ENCODE results near the gene DOK6.
"Not testable (repeated sequence)": the region's sequence is repeated elsewhere in the genome, so short reads cannot be mapped to it uniquely, and the experiment has no call there.

Gene DOK6

DNA sequence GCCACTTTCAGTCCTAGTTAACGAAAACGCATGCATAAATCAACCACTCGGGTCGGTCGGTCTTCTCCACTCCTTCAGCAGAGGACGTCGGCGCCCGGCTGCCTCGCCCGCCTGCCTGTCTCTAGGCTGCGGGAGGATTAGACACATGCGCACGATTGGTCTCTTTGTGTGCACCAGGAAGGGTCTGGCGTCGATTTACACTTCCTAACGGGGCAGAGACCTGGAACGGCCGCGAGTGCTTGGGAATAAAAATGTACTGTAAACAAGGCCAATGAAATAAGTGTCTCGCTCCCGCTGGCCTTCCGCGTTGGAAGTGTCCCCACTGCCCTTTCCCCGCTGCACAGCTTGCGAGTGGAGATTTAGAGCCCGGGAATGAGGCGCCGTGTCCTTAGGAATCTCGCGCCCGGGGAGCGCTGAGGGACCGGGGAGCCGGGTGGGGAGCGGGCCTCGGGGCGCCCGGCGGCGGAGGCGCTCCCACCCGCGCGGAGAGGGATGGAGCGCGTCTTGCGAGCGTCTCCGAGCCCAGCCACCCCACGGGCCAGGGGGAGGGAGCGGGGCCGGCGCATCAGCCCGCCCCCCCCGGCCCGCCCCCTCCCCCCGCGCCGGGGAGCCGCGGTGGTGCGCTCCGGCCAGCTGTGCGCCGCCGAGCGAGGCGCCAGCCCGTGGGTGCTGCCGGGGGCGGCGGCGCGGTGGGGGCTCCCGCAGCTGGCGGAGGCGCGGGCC, at the start of gene DOK6:
DOK6 (plus strand) TSS at position 636 of the 723 bp plus-strand sequence.
- no peak for DNase-seq (ENCODE audit: low read depth, low spot score)

GRCh38 chr18:69353023-69353422, 47.7 kb upstream of the DOK6 start:
- DNase-seq (ENCODE audit: low read depth, low spot score), result no peak

DNA sequence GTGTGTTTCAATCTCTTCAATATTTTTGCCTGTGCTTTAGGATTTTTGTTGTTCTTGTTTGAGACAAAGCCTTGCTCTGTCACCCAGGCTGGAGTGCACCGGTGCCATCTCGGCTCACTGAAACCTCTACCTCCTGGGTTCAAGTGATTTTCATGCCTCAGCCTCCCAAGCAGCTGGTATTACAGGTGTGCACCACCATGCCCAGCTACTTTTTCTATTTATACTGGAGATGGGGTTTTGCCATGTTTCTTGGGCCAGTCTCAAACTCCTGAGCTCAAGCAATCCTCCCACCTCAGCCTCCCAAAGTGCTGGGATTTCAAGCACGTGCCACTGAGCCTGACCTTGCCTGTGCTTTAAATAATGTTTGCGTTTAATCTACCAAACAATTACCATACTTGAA, 43.1 kb upstream of the DOK6 start:
- DNase-seq (ENCODE audit: low read depth, low spot score), result no peak

DNA sequence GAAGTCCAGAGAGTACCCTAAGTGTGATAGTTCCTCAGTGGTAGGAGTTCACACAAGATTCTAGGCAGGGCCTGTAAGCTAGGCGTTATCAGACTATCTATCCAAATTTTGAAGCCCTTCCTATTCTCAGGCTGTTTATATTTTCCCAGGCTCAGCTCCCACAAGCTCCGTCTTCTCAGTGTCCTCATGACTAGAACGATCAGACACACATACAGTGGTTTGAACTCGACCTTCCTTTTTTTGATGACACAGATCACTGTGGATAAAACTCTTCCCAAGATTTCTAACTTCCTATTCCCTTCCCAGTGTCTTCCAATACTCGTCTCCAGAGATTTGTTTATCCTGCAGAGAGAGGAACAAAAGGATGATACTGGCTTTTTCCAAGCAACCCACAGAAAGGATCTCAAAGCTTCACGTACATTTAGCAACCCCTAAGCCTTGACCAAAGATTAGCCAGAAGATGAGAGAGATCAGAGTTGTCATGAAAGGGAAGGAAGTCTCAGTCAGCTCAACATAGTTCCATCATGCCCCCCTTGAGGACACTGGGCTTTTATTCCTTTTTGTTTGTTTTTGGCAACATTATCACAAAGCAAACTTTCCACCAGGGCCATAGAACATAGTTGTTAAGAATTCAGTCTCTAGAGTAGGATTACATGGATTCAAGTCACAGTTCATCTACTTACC, 42.3 kb upstream of the DOK6 start:
- no peak for DNase-seq (ENCODE audit: low read depth, low spot score)

GRCh38 chr18:69359768-69360167, 40.9 kb upstream of the DOK6 start:
- not testable (repeated sequence) for DNase-seq (ENCODE audit: low read depth, low spot score)

DNA sequence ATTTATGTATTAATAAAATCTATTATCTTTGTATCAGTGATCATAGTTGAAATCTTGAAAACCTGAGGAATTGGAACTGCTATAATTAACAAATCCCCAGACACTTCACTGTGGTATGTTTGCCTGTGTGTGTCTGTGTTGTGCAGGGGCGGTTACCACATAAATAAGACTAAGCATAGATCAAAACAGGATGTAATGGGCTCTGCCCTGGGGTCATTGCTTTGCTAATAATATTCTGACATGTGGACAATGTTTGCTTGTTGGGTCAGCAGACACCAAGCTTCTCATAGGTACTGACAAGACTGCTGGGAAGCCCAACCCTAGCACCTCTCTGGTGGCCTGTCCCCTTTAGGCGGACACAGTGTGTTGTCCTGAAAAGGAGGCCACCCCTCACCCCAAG, 35.8 kb upstream of the DOK6 start:
- DNase-seq (ENCODE audit: low read depth, low spot score), result no peak

DNA sequence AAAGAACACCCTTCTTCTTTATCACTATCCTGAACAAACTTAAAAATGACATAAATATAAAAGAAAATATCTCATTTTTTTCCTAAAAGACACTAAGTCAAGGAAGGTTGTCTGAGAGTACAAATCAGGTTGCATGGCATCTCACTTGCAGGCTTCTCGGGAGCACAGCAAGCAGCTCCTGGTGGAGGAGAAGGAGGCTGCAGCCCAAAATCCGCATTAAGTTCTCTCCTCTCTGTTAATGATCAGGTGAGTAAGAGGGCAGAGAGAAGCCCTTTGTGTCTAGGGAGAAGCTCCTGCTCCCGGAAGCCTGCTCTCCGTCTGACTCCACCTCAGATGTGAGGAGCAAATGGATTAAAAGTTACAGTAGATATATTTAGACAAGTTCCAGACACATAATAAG, 35.0 kb upstream of the DOK6 start:
- no peak for DNase-seq (ENCODE audit: low read depth, low spot score)

- no peak for DNase-seq (ENCODE audit: low read depth, low spot score)
Measured at GRCh38 chr18:69367104-69367503, 33.6 kb upstream of the DOK6 start.

GRCh38 chr18:69371729-69372128, 29.0 kb upstream of the DOK6 start:
- no peak for DNase-seq (ENCODE audit: low read depth, low spot score)

GRCh38 chr18:69380324-69380723, 20.4 kb upstream of the DOK6 start:
- DNase-seq (ENCODE audit: low read depth, low spot score), result no peak

- no peak for DNase-seq (ENCODE audit: low read depth, low spot score)
Measured at GRCh38 chr18:69383186-69383585, 17.5 kb upstream of the DOK6 start.

- no peak for DNase-seq (ENCODE audit: low read depth, low spot score)
Measured at GRCh38 chr18:69387186-69387585, 13.5 kb upstream of the DOK6 start.

DNA sequence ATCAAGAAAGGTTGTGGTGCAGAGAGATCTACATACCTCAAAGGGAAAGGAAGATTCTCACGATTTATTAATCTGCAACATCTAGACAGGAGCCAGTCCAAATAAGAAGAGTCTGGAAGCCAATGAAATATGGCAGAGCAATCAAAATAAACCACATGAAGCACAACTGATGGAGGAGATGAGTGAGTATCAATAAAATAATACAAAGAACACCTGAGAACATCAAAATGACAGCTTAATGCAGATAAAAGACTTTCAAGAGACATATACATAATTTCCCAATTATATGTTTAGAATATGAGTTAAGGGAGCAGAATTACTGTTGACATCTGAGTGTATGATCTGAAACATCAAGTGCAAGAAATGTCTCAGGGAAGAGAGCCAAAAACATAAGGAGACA, 12.5 kb upstream of the DOK6 start:
- no peak for DNase-seq (ENCODE audit: low read depth, low spot score)

DNA sequence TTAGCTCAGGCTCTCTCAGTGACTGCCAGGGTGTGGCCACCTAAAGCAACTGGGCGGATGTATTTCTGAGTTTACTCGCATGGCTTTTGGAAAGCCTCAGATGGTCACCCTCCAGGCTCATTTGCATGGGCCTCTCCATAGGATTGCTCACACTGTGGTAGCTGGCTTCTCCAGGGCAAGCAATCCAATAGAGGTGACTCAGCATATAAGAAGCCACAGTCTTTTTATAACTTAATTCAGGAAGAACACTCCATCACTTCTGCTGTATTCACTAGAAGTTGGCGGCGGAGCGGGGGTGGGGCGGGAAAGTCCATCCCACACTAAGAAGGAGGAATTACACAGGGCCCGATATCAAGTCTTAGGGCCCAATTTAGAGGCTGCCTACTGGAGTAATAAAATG, 3.6 kb upstream of the DOK6 start:
- DNase-seq (ENCODE audit: low read depth, low spot score), result no peak

- no peak for DNase-seq (ENCODE audit: low read depth, low spot score)
Measured at GRCh38 chr18:69399253-69399652, 1.4 kb upstream of the DOK6 start.

GRCh38 chr18:69400976-69401225, 213 bp downstream of the DOK6 start:
- DNase-seq (ENCODE audit: low read depth, low spot score), result no peak

DNA sequence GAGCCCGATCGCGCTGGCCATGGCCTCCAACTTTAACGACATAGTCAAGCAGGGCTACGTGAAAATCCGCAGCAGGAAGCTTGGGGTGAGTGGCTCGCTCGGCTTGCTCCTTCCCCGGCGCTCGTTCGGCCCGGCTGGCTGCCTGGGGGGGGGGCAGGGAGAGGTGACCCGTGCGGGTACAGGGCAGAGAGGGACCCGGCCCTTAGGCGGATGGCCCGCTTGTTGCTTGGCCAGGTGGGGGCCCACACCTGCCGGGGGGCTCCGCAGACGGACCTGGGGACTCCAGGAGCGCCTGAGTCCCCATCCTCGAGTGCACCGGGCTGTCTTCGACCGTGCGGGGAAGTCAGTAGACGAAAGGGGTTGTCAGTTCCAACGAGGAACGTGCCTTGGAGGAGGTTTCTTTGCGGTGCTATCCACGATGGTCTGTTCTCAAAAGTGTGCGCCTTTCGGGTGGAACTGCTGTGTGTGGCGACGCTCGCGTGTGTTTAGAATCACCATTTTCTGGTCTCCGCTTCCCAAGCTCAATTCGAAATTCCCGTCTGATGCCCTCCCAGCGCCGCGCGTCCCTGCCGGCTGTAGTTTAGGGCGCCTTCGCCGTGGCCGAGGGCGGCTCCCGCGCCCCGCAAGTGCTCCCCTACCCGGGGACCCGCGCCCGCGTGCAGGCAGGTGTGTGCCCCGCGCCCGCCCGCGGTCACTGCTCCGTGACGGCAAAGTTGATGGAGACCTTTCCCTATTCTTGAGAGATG, 711 bp downstream of the DOK6 start:
- no peak for DNase-seq (ENCODE audit: low read depth, low spot score)

GRCh38 chr18:69401972-69402532, 1.4 kb downstream of the DOK6 start:
- DNase-seq (ENCODE audit: low read depth, low spot score), result no peak

DNA sequence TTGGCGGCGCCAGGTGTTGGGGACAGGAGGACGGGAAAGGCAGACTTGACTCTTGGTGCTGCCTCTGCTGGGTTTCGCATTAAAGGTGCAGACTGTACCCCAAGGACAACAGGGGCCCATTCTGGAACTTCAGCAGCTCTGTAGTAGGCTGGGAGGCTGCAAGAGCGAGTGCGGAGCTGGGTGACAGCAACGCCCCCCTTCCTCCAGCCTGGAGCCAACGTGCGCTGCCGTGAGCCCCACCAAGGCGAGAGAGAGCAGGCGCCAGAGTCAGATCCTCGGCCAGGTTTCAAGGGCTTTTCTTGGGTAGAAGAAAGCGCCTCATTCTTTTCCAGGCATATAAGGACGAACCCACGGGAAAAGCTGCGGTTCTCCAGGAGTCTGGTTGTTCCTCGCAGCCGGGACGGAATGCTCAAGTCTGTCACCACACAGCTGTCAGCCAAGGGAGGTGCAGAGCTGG, 1.9 kb downstream of the DOK6 start:
- no peak for DNase-seq (ENCODE audit: low read depth, low spot score)

GRCh38 chr18:69408522-69408921, 7.8 kb downstream of the DOK6 start:
- no peak for DNase-seq (ENCODE audit: low read depth, low spot score)

GRCh38 chr18:69411199-69411598, 10.5 kb downstream of the DOK6 start:
- no peak for DNase-seq (ENCODE audit: low read depth, low spot score)

DNA sequence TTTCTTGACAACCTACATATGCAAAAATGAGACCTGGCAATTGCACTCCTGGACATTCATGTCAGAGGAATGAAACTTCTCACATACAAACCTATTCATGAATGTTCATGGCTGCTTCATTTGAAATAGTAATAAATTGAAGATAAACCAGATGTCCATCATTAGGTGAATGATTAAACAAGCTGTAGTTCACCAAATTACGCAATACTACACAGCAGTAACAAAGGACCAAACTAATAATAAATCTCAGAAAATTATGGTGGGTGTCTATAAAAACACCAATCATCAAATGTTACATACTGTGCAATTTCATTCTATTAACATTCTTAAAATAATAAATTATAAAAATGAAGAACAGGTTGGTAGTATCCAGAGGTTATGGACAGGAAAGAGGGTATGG, 13.5 kb downstream of the DOK6 start:
- DNase-seq (ENCODE audit: low read depth, low spot score), result no peak

DNA sequence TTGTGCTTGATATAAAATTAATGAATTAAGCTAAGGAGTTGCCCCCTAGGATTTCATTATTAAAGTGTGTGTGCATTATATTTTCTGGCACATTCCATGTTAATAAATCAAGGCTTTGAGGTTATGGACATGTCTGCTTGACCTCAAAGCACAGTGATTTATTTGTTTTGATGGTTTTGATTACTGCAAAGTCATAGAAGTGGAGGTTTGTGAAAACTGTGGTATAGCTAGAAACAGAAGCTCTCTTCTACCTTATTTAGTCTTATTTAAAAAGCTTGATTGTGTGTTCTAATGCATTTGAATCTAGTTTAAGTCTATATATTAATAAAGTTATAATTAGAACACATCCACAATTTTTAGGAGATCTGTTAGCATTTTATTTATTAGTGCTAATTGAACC, 32.2 kb downstream of the DOK6 start:
- DNase-seq (ENCODE audit: low read depth, low spot score), result no peak

All from iPS DF 19.7 (cell line).